HAP-1 (cell line): ENCODE data around the gene ITGA3.

ENCODE experiments used
- DNase-seq, 2 experiments: peaks; one replicate each; pipeline ENCODE4 v3.0.0-alpha.2; 2016 to 2020; ENCODE audit warnings: low spot score in 2 of 2
- H3K27me3 ChIP-seq: fragments of 250-450 bp; sonication (Bioruptor Pico); 2 replicates; pipeline ENCODE4 v1.5.1; 2020; ENCODE audit warnings: low read depth, mild to moderate bottlenecking, moderate library complexity
- H3K36me3 ChIP-seq: fragments of 250-450 bp; sonication (Bioruptor Pico); replicated peaks from 2 replicates; pipeline ENCODE4 v1.5.1; 2020; ENCODE audit warnings: mild to moderate bottlenecking
- H3K4me1 ChIP-seq: fragments of 250-450 bp; sonication (Bioruptor Pico); 2 replicates; pipeline ENCODE4 v1.5.1; 2020; ENCODE audit warnings: mild to moderate bottlenecking
- H3K4me3 ChIP-seq: fragments of 250-450 bp; sonication (Bioruptor Pico); 2 replicates; pipeline ENCODE4 v1.5.1; 2020; ENCODE audit warnings: mild to moderate bottlenecking, moderate library complexity
- H3K9me3 ChIP-seq: fragments of 250-450 bp; sonication (Bioruptor Pico); 2 replicates; pipeline ENCODE4 v1.5.1; 2020; ENCODE audit warnings: mild to moderate bottlenecking, moderate library complexity
- in situ Hi-C: fragments of 300-500 bp; cut with MboI; formaldehyde crosslinking; loops from 3 replicates; pipeline ENCODE4 v1.14.3; 2020; ENCODE audit warnings: low sequenced_read_pairs, inconsistent platforms, mixed read lengths

ITGA3 gene

DNA sequence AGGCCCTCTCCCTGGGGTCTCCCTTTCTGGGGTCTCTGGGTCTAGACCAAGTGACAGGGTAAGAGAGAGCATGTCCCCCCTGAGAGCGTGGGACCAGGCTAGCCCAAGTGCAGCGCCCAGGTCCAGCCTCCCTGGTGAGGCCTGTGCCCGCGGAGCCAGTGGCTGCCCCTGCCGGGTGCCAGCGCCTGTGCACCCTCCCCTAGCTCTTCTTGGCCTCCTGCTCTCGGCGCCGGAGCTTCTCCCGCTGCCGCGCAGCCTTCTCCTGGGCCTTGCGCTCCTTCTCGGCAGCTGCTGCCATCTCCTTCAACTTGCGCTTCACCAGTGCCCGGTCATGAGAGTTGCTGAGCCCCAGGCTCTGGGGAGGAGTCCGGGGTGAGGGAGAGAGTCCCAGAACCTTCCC lies 56.8 kb downstream of the ITGA3 start:
- DNase-seq = no peak
- H3K4me3 ChIP-seq = no peak overlapping the region
- no peaks in the 10 kb centered on the region for H3K27me3 ChIP-seq
- in situ Hi-C loops = no loop called here
- H3K9me3 ChIP-seq = no peaks in the 10 kb centered on the region
- no peaks in the 10 kb centered on the region for H3K36me3 ChIP-seq
- peaks cover 5% of the 10 kb centered on the region; the same call in 1 of the 2 replicates for H3K4me1 ChIP-seq

DNA sequence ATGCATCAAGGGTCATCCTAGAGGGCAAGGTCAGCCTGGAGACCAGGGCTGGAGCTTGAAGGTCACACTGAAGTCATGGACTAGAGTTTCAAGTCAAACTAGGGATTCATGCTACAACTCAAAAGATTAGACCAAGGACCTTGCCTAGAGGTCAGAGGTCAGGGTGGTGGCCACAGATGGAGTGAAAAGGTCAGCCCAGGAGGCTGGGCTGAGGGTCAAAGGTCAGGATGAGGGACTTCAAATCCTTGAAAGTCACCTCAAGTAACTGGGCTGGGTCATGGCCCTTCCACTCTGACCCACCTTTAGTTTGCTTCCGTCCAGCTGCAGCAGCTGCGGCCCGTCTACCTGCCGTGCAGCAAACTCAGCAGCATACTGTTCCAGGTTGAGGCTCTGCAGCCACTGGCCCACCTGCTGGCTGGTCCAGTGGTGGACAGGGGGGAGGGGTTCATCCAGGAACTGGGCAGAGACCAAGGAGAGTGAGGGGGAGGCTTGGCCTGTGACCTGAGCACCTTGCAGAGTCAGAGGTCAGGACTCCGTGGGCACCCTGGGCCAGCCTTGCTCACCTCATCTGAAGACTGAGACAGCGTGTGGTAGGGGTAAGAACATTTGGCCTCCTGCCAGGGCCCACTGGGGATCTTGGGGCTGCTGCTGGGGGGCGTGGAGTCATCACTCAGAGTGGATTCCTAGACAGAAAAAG lies 57.9 kb downstream of the ITGA3 start:
- no peaks in the 10 kb centered on the region for H3K27me3 ChIP-seq
- H3K4me1 ChIP-seq = peaks cover 5% of the 10 kb centered on the region; the same call in 1 of the 2 replicates
- DNase-seq = no peak
- in situ Hi-C loops = no loop called here
- no peak overlapping the region for H3K4me3 ChIP-seq
- no peaks in the 10 kb centered on the region for H3K36me3 ChIP-seq
- H3K9me3 ChIP-seq = no peaks in the 10 kb centered on the region

DNA sequence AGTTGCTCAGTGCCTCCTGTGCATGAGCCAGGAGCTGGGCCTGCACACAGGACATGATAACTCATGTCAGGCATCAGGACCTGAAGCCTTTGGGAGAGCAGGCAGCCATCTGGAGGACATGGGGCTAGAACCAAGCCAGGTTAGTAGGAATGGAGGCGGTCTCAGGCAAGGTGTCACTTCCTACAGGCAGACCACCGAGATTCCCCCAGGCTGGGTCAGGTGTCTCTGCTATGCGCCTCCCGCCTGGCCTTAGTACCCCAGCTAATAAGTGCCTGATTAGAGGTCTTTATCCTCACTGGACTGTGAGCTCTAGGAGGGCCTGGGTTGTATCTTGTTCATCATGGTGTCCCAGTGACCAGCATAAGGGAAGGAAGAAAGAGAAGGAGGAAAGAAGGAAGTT lies 58.5 kb downstream of the ITGA3 start:
- no peak for DNase-seq
- in situ Hi-C loops = no loop called here
- H3K4me1 ChIP-seq = peaks cover 5% of the 10 kb centered on the region; the same call in 1 of the 2 replicates
- no peaks in the 10 kb centered on the region for H3K27me3 ChIP-seq
- no peaks in the 10 kb centered on the region for H3K36me3 ChIP-seq
- H3K4me3 ChIP-seq = no peak overlapping the region
- no peaks in the 10 kb centered on the region for H3K9me3 ChIP-seq

DNA sequence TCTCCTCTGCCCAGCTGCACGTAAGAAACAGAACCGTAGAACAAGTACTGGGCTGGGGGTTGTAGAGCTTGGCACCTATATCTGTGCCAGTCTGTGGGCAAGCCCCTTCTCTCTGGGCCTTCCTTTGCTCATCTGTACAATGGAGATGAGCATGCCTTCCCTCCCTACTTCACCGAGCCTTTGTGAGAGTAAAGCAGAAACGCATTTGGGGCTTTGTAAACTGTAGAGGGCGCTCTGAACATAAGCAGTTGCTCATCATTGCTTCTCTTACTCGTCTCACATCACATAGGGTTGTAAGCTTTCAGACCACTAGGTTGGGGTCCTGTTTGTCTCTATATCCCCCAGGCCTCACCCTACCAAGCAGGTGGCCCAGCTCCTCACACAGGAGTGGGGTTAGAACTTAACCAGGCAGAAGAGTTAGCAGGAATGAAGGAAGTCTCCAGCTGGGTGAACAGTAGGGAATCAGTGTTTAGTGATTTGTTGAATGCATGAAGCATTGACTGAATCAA lies 59.0 kb downstream of the ITGA3 start:
- in situ Hi-C loops = no loop called here
- peaks cover 5% of the 10 kb centered on the region; the same call in 1 of the 2 replicates for H3K4me1 ChIP-seq

DNA sequence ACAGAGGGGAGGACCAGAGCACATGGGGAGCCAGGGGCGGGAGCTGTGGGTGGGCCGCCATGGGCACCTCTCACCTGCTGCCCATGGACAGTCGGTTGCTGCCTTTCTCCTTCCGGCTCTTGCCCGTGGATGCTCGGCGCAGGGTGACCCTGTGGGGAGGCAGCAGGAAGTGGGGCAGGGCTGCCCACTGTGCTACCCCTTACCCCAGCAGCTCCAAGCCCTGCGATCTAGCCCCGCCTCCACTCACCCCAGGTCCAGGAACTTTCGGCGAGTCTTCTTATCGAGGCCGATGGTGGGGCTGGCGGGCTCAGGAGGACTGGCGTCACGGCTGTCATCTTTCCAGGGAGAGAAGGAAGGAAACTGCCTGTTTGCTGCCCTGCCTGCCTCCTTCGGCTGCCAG lies 59.8 kb downstream of the ITGA3 start:
- Histone ChIP-seq H3K36me3 (no peaks in the 10 kb centered on the region), H3K27me3 (no peaks in the 10 kb centered on the region), H3K4me1 (peaks cover 5% of the 10 kb centered on the region; the same call in 1 of the 2 replicates), H3K9me3 (no peaks in the 10 kb centered on the region), H3K4me3 (no peak overlapping the region)
- in situ Hi-C loops = no loop called here
- DNase-seq = no peak

More for the DNA sequence above, 59.0 kb downstream of the ITGA3 start:
- Histone ChIP-seq H3K36me3 (no peaks in the 10 kb centered on the region), H3K4me3 (no peak overlapping the region), H3K27me3 (no peaks in the 10 kb centered on the region), H3K9me3 (no peaks in the 10 kb centered on the region)
- peak; percentile 50 to 71 for DNase-seq

DNA sequence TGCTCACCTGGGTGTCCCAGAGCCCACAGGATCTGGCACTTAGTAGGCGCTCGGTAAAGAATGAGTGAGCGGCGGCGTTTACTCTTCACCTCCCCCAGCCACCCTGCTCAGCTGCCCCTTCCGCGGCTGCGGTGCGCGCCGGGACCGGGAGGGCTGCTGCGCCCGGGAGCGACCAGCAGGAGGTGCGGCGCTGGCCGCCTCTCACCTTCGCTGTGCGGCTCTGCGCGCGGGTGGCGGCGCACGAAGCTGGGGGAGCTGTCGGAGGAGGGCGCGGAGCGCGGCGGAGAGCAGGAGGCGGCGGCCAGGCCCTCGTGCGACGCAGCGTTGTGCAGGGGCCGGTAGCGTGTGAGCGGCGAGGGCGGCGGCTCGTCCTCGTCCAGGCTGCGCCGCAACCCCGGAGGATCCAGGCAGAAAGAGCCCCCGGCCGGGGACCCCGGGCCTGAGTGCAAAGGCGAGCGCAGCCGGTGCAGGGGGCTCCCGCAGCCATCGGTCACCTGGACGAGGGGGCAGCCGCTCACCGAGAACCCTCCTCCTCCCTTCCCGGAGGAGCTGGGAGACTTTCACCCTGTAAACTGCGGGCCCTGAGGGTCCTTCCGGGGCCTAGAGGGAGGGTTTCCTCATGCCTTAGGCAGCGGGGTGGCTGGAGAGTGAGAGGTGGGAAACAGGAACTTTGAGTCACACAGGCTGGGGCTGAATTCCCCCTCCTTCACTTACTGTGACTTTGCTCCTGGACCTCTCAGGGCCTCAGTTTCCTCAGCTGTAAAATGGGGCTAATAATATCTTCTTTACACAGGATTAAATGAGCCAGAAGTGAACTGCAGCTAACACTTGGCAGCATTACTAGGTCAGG lies 61.5 kb downstream of the ITGA3 start:
- Histone ChIP-seq H3K36me3 (no peaks in the 10 kb centered on the region), H3K4me1 (peaks cover 5% of the 10 kb centered on the region; the same call in 1 of the 2 replicates), H3K27me3 (no peaks in the 10 kb centered on the region), H3K4me3 (peak overlapping the region; percentile 5; the same call in 1 of the 2 replicates), H3K9me3 (no peaks in the 10 kb centered on the region)
- peak; percentile 71 to 83 for DNase-seq
- in situ Hi-C loops = no loop called here

DNA sequence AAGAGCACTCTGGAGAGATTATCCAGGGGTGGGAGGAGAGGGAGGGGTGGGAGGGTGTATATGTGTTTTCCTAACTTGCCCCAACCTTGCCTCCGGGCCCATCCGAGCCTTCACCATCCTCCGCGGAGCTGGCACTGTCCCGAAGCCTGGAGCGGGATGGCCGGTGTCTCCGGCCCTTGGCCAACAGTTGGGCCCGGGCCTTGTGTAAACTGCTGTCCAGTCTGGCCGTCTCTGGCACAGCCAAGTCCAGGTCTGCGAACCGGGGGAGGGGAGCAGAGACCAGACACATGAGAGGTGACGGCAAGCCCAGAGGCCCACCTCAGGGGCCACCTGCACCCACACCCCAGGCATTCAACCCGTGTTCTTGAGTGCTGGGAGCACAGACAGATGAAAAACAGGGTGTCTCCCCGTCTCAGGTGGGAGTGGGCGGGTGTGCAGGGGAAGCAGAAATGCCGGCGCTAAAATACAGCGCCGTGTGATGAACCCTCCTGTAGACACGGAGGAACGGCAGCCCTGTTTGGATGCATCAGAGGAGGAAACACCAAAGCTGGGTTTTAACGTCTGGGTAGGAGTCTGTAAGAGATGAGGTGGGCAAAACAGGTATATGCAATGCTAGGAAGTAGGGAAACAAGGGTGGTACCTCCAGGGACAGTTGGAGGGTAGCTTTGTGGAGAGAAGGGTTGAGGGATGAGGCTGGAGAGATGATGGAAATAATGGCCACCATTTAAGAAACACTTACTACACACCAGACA lies 62.3 kb downstream of the ITGA3 start:
- in situ Hi-C loops = no loop called here
- Histone ChIP-seq H3K4me3 (no peak overlapping the region), H3K9me3 (no peaks in the 10 kb centered on the region), H3K36me3 (no peaks in the 10 kb centered on the region), H3K4me1 (peaks cover 7% of the 10 kb centered on the region; the same call in 1 of the 2 replicates), H3K27me3 (no peaks in the 10 kb centered on the region)
- no peak for DNase-seq

DNA sequence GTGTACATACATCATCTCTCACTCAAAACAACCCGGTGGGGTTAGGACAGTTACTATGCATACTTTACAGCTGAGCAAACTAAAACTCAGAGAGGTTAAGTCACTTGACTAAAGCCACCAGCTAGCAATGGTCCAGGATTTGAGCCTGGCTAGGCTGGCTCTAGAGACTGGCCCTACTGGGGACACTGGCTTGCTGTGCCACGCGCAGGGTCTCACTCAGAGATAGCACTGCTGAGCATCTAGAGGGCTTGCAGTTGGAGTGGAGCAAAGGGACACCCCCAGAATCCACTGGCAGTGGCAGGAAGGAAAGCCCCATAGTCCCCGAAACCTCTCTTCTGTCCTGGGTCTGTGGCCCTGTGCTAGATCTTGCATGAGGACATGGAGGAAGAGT lies 62.9 kb downstream of the ITGA3 start:
- no peak for DNase-seq
- no peaks in the 10 kb centered on the region for H3K36me3 ChIP-seq
- in situ Hi-C loops = no loop called here
- peaks cover 12% of the 10 kb centered on the region; the same call in 1 of the 2 replicates for H3K4me1 ChIP-seq
- H3K9me3 ChIP-seq = no peaks in the 10 kb centered on the region
- H3K4me3 ChIP-seq = no peak overlapping the region
- no peaks in the 10 kb centered on the region for H3K27me3 ChIP-seq

DNA sequence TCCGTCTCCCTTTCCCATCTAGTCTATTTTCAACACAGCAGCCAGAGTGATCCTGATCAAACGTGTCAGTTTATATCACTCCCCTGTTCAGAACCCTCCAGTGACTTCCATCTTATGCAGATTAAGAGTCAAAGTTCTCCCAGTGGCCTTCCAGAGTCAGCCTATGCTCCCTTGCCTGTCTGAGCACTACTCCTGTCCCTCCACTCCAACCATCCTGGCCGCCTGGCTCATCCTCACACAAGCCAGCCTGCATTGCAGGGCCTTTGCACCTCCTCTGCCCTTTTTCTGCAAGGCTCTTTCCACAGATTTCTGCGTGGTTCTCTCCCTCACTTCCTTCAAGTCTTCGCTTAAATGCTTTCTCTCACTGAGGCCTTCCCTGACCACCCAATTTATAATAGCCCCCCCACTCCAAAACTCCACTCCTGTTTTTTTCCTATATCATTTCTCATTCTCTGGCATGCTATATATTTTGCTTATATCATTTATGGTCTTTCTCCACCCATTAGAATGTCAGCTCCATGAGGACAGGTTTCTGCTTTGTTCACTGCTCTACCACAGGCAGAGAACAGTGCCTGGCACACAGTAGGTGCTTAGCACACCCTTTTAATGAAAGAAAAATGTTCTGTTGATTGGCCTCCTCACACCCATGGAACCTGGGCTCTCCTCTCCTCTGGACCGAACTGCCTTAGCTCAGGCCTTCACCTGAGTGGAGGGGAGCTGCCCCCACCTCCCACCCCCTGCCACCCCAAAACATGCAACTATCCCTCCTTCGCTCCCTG lies 64.8 kb downstream of the ITGA3 start:
- in situ Hi-C loops = no loop called here
- Histone ChIP-seq H3K4me1 (peaks cover 12% of the 10 kb centered on the region; the same call in 1 of the 2 replicates), H3K36me3 (no peaks in the 10 kb centered on the region), H3K4me3 (no peak overlapping the region), H3K27me3 (no peaks in the 10 kb centered on the region), H3K9me3 (no peaks in the 10 kb centered on the region)
- DNase-seq = no peak

DNA sequence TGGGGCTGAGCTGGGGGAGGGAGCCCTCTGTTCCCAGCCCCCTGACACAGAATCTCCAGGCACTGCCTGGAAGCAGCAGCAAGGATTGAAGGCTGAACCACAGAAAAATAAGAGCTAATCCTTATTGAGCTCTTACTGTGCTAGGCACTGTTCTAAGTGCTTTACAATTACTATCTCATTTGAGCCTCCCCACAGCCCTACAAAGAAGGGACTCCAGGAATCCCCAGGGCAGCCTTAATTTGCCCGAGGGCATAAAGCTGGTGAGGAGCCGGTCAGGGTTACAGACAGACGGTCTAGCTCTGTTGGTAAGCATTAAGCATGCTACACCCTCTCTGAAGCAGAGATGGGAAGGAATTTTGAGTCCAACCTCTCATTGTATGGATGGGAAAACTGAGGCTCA lies 67.0 kb downstream of the ITGA3 start:
- H3K27me3 ChIP-seq = no peaks in the 10 kb centered on the region
- H3K4me3 ChIP-seq = no peak overlapping the region
- peak in 1 of 2 experiments; percentile 54 for DNase-seq
- peaks cover 7% of the 10 kb centered on the region; the same call in 1 of the 2 replicates for H3K4me1 ChIP-seq
- in situ Hi-C loops = no loop called here
- H3K36me3 ChIP-seq = no peaks in the 10 kb centered on the region
- H3K9me3 ChIP-seq = no peaks in the 10 kb centered on the region

DNA sequence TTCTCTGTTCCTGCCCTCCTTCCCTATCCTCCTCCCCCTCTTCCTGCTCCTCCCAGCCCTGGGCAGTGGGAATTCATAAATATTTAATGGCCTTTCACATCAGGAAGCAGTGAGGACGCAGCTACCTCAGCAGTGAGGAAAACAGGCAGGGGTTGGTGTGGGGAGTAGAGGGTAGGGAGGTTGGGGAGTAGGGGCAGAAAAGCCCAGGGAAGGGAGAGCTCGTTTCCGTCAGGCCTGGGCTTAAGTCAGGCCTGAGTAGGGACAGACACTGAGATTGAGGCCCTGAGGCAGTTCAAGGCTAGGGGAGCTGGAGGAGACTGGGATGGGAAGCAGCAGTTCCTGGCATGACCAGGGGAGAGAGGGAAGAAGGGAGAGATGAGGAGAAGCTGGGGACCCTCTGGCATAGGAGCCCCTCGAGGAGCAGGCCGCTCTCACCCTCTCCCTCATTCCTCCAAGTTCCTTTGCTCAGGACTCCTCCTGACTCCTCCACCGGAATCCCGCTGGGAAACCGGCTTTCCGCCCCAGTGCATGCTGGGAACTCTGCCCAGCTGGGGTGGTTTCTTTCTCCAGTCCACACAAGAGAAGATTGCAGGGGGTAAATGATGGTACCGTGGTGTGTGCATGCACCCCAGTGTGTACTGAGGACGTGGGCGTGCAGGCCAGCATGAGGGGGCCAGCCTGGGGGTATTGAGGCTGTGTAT lies 67.9 kb downstream of the ITGA3 start:
- no peaks in the 10 kb centered on the region for H3K9me3 ChIP-seq
- in situ Hi-C loops = no loop called here
- H3K4me3 ChIP-seq = no peak overlapping the region
- H3K4me1 ChIP-seq = peaks cover 10% of the 10 kb centered on the region
- DNase-seq = no peak
- H3K36me3 ChIP-seq = no peaks in the 10 kb centered on the region
- H3K27me3 ChIP-seq = no peaks in the 10 kb centered on the region

DNA sequence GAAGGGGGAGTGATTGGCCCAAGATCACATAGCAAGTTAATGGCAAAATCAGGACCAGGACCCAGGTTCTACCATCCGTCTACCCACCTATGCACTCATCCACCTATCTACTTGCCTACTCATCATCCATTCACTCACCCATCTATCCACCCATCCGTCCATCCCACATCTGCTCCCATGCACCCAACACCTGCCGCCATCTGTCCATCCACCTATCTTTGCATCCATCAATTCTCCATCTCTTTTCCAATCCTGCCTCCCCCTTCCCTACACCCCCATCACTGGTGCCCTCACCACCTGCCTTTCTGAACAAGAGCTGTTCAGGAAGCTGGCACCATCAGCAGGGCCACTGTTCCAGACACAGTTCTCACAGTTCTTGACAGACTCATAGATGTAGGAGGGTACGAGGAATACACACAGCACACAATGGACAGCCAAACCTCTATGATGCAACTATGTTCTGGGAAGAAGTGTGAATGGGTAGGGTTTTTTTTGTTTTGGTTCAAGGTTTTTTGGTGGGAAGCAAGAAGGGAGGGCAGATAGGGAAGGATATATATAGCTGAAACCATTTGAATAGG lies 69.6 kb downstream of the ITGA3 start:
- Histone ChIP-seq H3K27me3 (no peaks in the 10 kb centered on the region), H3K4me1 (peaks cover 13% of the 10 kb centered on the region), H3K4me3 (no peak overlapping the region), H3K36me3 (no peaks in the 10 kb centered on the region), H3K9me3 (no peaks in the 10 kb centered on the region)
- in situ Hi-C loops = no loop called here
- no peak for DNase-seq
